Umbilical cord (tissue), 2 donors: ENCODE measurements around the gene TTC22. TPM values are rescaled to one million over a fixed set of nuclear protein-coding genes. Genes with fewer than 3 reads are reported as not detected.

ENCODE experiments used
- DNase-seq: peaks from one replicate; pipeline ENCODE4 v3.0.0-alpha.2; 2015; ENCODE audit warnings: low spot score
- total RNA-seq: library from RNA; depleted of rRNA; stranded (reverse); fragments of >200 nt; gene quantifications from one replicate; pipeline ENCODE4 v1.2.3, GENCODE V29; 2014; ENCODE audit warnings: low replicate concordance; ENCODE audit not compliant: insufficient read depth

Gene TTC22
- total RNA-seq, 1 donor from 2014 or later = 1.7 TPM

- no peak for DNase-seq
Measured at GRCh38 chr1:54751426-54751825, 49.7 kb downstream of the TTC22 start.

DNA sequence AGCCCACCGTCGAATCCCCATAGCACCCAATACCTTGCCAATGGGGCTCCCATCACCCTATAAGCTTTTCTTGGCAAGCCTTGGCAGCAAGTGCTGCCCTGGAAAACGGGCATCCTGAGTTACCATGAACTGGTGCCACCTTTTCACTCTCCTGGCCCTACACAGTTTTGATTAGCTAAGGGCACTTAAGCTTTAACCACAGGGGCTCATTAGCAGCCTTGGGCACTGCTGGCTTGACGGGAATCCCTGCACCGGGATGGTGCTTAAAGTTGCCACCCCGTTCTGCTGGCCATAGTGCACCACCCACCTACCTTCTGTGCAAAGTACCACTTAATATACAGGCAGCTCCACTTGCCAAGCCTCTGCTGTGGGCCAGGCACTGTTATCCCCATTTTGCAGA, 50.5 kb downstream of the TTC22 start:
- DNase-seq = no peak

DNA sequence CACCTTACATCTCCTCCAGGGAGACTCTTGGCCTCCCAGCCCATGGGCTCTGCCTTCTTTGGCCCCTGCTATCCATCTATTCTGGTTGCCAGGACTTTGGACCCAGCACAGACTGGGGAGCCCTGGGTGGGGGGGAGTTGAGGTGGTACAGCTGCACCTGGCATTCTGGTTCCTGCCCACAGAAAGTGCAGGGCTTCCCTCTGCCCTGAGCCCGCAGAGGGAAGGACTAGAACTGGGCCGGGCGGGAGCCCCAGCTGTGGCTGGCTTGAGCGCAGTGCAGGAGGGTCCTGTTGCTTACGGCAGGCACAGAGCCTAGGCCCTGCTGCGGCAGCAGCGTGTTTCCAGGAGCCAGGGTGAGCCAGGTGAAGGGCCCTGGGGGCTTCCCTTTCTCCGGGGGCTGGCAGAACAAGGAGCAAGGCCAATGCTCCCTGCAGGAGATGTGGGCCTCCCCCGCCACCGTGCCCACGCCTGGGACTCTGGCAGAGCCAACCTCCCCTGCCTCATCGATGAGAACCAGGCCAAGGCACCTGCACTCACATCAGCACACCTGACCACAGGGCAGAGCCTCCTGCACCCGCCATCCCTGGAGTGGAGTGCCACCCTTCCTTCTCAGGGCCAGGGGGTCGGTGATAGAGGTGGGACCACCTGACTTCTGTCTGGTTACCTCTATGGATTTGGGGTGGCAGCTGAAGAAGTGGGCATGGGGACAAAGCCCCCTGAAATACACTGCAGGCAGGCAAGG, 52.9 kb downstream of the TTC22 start:
- no peak for DNase-seq

DNA sequence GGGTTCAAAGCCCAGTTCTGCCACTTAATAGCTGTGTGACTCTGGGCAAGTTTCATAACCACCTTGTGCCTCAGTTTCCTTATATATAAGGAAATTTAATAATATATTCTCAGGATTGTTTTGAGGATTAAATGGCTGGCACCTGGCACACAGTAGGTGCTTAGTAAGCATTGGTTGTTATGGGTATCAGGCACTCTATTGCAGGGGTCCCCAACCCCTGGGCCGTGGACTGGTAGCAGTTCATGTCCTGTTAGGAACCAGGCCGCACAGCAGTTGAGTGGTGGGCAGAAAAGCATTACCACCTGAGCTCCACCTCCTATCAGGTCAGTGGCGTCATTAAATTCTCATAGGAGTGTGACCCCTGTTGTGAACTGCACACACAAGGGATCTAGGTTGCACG, 55.3 kb downstream of the TTC22 start:
- no peak for DNase-seq

GRCh38 chr1:54745274-54745673, 55.8 kb downstream of the TTC22 start:
- DNase-seq = no peak

GRCh38 chr1:54744696-54745095, 56.4 kb downstream of the TTC22 start:
- DNase-seq = no peak

GRCh38 chr1:54743416-54744226, 57.5 kb downstream of the TTC22 start:
- DNase-seq = no peak

- no peak for DNase-seq
Measured at GRCh38 chr1:54742282-54742681, 58.8 kb downstream of the TTC22 start.

DNA sequence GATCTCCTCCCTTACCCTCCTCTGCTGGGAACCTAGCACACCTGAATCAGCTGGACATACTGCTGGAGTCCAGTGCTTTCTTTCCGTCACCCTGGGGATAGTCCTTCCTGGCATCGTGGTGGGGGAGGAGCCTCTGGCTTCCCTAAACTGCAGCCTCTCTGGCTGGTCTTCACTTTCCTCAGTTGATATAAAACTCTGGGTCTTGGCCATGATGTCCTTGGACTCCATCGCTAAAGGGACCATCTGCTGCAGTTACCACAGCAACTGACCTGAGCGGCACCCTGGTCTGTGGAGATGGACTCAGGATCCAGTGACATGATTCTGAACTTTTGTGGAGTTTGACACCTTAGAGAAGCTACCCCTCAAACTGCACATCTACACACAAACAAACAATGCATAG, 59.6 kb downstream of the TTC22 start:
- no peak for DNase-seq

DNA sequence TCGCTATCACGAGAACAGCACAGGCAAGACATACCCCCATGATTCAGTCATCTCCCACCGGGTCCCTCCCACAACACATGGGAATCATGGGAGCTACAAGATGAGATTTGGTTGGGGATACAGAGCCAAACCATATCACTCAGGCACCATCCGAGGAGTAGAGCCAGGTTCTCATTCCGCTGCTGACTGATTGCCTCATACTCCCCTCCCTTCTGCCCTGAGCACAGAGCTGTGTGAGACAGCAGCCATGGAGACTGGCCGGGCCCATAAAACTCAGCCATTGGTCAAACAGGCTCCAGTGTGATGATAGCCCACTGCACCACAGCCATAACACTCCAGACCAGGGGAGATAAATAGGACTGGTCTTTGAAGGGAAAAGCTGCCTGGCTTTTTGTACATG, 62.9 kb downstream of the TTC22 start:
- no peak for DNase-seq

DNA sequence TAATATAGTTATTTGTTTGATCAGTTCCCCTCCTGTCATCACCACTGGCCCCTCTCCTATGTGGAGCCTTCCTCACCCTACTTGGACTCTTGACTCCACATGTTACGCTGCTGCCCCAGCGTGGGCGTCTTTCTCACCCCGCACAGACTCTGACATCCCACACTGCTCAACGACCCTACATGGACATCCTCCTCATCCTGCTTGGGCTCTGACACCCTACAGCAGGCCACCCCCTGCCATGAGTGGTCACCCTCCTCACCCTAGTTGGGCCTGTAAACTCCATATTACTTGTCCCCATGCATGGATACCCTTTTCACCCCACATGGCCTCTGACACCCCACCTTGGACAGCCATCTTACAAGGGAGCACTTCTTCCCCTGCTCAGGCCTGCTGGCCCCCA, 64.4 kb downstream of the TTC22 start:
- DNase-seq = no peak

Other genes starting within 250 kb of the TTC22 start
- not detected for gene FAM151A, start 177.8 kb downstream of the TTC22 start, total RNA-seq
- gene MROH7, start 159.5 kb downstream of the TTC22 start, total RNA-seq = 4.1 TPM
- 17.6 TPM for gene TTC4, start 85.5 kb downstream of the TTC22 start, total RNA-seq
- 1.9 TPM for gene PARS2, start 36.8 kb downstream of the TTC22 start, total RNA-seq
- 18.8 TPM for gene DHCR24, start 85.9 kb upstream of the TTC22 start, total RNA-seq
- 12.0 TPM for gene TMEM61, start 179.3 kb upstream of the TTC22 start, total RNA-seq
- 0.24 TPM for gene BSND, start 197.6 kb upstream of the TTC22 start, total RNA-seq
- gene PCSK9, start 238.2 kb upstream of the TTC22 start, total RNA-seq = 2.6 TPM